SK-N-SH treated with all-trans-retinoic acid at 6 μM for 48 hours (cell line): ENCODE data around the gene ZNF785.

Source experiments
- ATAC-seq: fragments of 200-7000 bp; cut with Tn5 transposase; 3 replicates; pipeline ENCODE4 v1.9.1; 2020; ENCODE audit warnings: mild to moderate bottlenecking, moderate library complexity
- ARNTL ChIP-seq: fragments of 450-650 bp; formaldehyde crosslinking; IDR thresholded peaks from 2 replicates; pipeline ENCODE4 v1.5.0; 2020; ENCODE audit warnings: low read depth, mild to moderate bottlenecking, moderate library complexity, borderline replicate concordance
- BACH2 ChIP-seq: fragments of 250-450 bp; sonication (Bioruptor Pico); IDR thresholded peaks from 2 replicates; pipeline ENCODE4 v1.9.0; 2021; ENCODE audit warnings: mild to moderate bottlenecking, borderline replicate concordance
- CSDC2 ChIP-seq: fragments of 250-450 bp; sonication (Bioruptor Pico); IDR thresholded peaks from 2 replicates; pipeline ENCODE4 v1.5.0; 2020; ENCODE audit warnings: mild to moderate bottlenecking, moderate library complexity
- ESRRG ChIP-seq: fragments of 250-450 bp; sonication (Bioruptor Pico); IDR thresholded peaks from 2 replicates; pipeline ENCODE4 v1.6.1; 2021; ENCODE audit warnings: mild to moderate bottlenecking
- ISL1 ChIP-seq: fragments of 250-450 bp; sonication (Bioruptor Pico); IDR thresholded peaks from 2 replicates; pipeline ENCODE4 v2.1.2; 2022; ENCODE audit warnings: mild to moderate bottlenecking, moderate library complexity
- OSR1 ChIP-seq: fragments of 250-450 bp; sonication (Bioruptor Pico); IDR thresholded peaks from 2 replicates; pipeline ENCODE4 v1.8.0; 2022; ENCODE audit warnings: moderate library complexity, mild to moderate bottlenecking, inconsistent platforms
- PPARA ChIP-seq: fragments of 250-450 bp; sonication (Bioruptor Pico); IDR thresholded peaks from 2 replicates; pipeline ENCODE4 v1.5.0; 2020; ENCODE audit warnings: mild to moderate bottlenecking, borderline replicate concordance
- RARB ChIP-seq: fragments of 250-450 bp; sonication (Bioruptor Pico); IDR thresholded peaks from 2 replicates; pipeline ENCODE4 v1.8.0; 2021; ENCODE audit warnings: mild to moderate bottlenecking, moderate library complexity
- SNAI2 ChIP-seq: fragments of 250-450 bp; sonication (Bioruptor Pico); IDR thresholded peaks from 2 replicates; pipeline ENCODE4 v1.5.0; 2020; ENCODE audit warnings: mild to moderate bottlenecking, moderate library complexity
- TCF4 ChIP-seq: fragments of 250-450 bp; sonication (Bioruptor Pico); IDR thresholded peaks from 2 replicates; pipeline ENCODE4 v1.8.0; 2021; ENCODE audit warnings: mild to moderate bottlenecking, moderate library complexity, borderline replicate concordance
- TOX ChIP-seq: fragments of 250-450 bp; sonication (Bioruptor Pico); IDR thresholded peaks from 2 replicates; pipeline ENCODE4 v1.8.0; 2021; ENCODE audit warnings: mild to moderate bottlenecking, moderate library complexity, borderline replicate concordance
- ZFP3 ChIP-seq: fragments of 250-450 bp; sonication (Bioruptor Pico); IDR thresholded peaks from 2 replicates; pipeline ENCODE4 v1.5.0; 2020; ENCODE audit warnings: mild to moderate bottlenecking, moderate library complexity
- ZFP30 ChIP-seq: fragments of 450-650 bp; formaldehyde crosslinking; IDR thresholded peaks from 2 replicates; pipeline ENCODE4 v1.5.0; 2022; ENCODE audit warnings: mild to moderate bottlenecking, moderate library complexity
- ZNF565 ChIP-seq: fragments of 450-650 bp; formaldehyde crosslinking; conservative IDR thresholded peaks from 2 replicates; pipeline ENCODE4 v1.5.0; 2020; ENCODE audit warnings: low read depth, mild to moderate bottlenecking, moderate library complexity
- ZNF70 ChIP-seq: fragments of 450-650 bp; formaldehyde crosslinking; IDR thresholded peaks from 2 replicates; pipeline ENCODE4 v1.5.0; 2020; ENCODE audit warnings: mild to moderate bottlenecking, moderate library complexity
- ZNF8 ChIP-seq: fragments of 450-650 bp; formaldehyde crosslinking; IDR thresholded peaks from 2 replicates; pipeline ENCODE4 v1.5.0; 2020; ENCODE audit warnings: mild to moderate bottlenecking, moderate library complexity
- TF ChIP-seq, protein P1 (sequence below): fragments of 250-450 bp; sonication (Bioruptor Pico); IDR thresholded peaks from 2 replicates; pipeline ENCODE4 v1.8.0; 2021; ENCODE audit warnings: low read depth, mild to moderate bottlenecking, moderate library complexity, borderline replicate concordance
- TF ChIP-seq, protein P2 (sequence below): fragments of 250-450 bp; sonication (Bioruptor Pico); IDR thresholded peaks from 2 replicates; pipeline ENCODE4 v1.5.0; 2020; ENCODE audit warnings: mild to moderate bottlenecking, moderate library complexity
- TF ChIP-seq, protein P3 (sequence below): fragments of 250-450 bp; sonication (Bioruptor Pico); IDR thresholded peaks from 2 replicates; pipeline ENCODE4 v1.5.1; 2020; ENCODE audit warnings: low read depth, mild to moderate bottlenecking, moderate library complexity
- TF ChIP-seq, protein P4 (sequence below): fragments of 250-450 bp; sonication (Bioruptor Pico); IDR thresholded peaks from 2 replicates; pipeline ENCODE4 v1.8.0; 2020; ENCODE audit warnings: mild to moderate bottlenecking, moderate library complexity, borderline replicate concordance

Gene ZNF785

DNA sequence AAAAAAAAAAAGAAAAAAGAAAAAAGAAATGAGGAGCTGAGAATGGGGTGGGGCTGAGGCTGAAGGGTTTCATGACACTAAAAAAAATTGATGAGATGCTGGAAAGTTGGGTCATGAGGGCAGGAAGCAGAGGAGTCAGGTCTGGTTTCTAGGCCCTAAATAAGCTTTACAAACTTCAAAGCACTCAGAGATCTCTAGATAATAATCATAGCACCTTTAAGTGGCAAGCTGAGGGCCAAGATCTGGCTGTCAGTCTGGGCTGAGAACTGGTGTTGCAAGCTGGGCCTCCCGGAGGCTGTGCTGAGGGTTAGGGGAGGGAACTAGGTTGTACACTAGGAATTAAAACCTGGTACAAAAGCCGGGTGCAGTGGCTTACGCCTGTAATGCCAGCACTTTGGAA is 33.7 kb downstream of the ZNF785 start:
- ATAC-seq, result no peak
- TF ChIP-seq TCF4 (CRISPR knock-in tag) (no peak), ZFP30 (CRISPR knock-in tag) (no peak), ARNTL (no peak), TOX (CRISPR knock-in tag) (no peak), ISL1 (no peak), PPARA (CRISPR knock-in tag) (no peak), BACH2 (no peak), ZNF565 (CRISPR knock-in tag) (no peak)
- TF ChIP-seq, protein P1, sequence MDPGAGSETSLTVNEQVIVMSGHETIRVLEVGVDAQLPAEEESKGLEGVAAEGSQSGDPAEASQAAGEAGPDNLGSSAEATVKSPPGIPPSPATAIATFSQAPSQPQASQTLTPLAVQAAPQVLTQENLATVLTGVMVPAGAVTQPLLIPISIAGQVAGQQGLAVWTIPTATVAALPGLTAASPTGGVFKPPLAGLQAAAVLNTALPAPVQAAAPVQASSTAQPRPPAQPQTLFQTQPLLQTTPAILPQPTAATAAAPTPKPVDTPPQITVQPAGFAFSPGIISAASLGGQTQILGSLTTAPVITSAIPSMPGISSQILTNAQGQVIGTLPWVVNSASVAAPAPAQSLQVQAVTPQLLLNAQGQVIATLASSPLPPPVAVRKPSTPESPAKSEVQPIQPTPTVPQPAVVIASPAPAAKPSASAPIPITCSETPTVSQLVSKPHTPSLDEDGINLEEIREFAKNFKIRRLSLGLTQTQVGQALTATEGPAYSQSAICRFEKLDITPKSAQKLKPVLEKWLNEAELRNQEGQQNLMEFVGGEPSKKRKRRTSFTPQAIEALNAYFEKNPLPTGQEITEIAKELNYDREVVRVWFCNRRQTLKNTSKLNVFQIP, result no peak
- TF ChIP-seq, protein P2, sequence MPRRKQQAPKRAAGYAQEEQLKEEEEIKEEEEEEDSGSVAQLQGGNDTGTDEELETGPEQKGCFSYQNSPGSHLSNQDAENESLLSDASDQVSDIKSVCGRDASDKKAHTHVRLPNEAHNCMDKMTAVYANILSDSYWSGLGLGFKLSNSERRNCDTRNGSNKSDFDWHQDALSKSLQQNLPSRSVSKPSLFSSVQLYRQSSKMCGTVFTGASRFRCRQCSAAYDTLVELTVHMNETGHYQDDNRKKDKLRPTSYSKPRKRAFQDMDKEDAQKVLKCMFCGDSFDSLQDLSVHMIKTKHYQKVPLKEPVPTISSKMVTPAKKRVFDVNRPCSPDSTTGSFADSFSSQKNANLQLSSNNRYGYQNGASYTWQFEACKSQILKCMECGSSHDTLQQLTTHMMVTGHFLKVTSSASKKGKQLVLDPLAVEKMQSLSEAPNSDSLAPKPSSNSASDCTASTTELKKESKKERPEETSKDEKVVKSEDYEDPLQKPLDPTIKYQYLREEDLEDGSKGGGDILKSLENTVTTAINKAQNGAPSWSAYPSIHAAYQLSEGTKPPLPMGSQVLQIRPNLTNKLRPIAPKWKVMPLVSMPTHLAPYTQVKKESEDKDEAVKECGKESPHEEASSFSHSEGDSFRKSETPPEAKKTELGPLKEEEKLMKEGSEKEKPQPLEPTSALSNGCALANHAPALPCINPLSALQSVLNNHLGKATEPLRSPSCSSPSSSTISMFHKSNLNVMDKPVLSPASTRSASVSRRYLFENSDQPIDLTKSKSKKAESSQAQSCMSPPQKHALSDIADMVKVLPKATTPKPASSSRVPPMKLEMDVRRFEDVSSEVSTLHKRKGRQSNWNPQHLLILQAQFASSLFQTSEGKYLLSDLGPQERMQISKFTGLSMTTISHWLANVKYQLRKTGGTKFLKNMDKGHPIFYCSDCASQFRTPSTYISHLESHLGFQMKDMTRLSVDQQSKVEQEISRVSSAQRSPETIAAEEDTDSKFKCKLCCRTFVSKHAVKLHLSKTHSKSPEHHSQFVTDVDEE, result no peak

DNA sequence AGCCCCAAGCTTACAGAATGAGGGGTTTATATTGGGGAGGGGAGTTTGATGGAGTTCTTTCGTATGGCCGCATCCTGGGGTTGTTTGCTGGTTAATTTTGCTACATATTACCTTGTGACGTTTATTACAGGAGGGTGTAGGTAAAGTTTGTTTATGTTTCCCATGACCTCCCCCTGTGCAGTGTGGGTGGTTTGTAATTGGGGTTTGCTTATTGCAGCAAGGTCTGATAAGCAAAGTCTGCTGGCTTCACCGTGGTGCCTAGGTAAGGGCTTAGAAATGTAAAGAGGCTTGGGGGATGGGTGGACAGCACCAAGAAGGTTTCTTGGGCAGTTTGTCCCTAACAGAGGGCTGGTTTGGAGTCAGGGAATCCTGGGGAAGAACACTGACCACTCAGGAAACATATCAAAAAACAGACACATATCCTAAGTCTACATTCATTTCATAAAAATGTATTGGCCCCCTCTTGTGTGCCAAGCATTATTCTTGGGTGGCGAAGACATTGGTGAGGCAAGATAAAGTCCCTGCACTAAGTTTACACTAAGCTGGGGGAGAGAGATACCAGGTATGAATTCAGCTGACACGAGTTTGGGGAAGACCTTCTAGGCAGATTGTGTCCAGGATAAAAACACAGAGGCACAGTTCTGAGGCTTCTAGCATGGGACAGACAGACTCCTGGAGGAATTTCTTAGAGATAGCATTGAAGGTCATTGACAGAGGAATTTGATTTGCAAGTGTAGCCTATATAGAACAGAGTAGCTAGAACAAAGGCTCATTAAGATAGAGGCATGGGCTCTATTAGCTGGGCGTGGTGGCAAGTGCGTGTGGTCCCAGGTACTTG is 36.9 kb downstream of the ZNF785 start:
- no peak for TF ChIP-seq ARNTL
- TF ChIP-seq ESRRG (CRISPR knock-in tag), result no peak
- no peak for TF ChIP-seq RARB (CRISPR knock-in tag)
- TF ChIP-seq, protein P1, result no peak
- TF ChIP-seq CSDC2 (CRISPR knock-in tag), result no peak
- no peak for TF ChIP-seq ZNF70 (CRISPR knock-in tag)
- no peak for TF ChIP-seq OSR1 (CRISPR knock-in tag)
- no peak for TF ChIP-seq SNAI2
- TF ChIP-seq ZNF8 (CRISPR knock-in tag), result no peak
- TF ChIP-seq, protein P3, sequence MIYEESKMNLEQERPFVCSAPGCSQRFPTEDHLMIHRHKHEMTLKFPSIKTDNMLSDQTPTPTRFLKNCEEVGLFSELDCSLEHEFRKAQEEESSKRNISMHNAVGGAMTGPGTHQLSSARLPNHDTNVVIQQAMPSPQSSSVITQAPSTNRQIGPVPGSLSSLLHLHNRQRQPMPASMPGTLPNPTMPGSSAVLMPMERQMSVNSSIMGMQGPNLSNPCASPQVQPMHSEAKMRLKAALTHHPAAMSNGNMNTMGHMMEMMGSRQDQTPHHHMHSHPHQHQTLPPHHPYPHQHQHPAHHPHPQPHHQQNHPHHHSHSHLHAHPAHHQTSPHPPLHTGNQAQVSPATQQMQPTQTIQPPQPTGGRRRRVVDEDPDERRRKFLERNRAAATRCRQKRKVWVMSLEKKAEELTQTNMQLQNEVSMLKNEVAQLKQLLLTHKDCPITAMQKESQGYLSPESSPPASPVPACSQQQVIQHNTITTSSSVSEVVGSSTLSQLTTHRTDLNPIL (CRISPR knock-in tag), result no peak
- no peak for TF ChIP-seq ISL1
- TF ChIP-seq ZFP3 (CRISPR knock-in tag), result no peak
- TF ChIP-seq, protein P2, result no peak
- TF ChIP-seq, protein P4, sequence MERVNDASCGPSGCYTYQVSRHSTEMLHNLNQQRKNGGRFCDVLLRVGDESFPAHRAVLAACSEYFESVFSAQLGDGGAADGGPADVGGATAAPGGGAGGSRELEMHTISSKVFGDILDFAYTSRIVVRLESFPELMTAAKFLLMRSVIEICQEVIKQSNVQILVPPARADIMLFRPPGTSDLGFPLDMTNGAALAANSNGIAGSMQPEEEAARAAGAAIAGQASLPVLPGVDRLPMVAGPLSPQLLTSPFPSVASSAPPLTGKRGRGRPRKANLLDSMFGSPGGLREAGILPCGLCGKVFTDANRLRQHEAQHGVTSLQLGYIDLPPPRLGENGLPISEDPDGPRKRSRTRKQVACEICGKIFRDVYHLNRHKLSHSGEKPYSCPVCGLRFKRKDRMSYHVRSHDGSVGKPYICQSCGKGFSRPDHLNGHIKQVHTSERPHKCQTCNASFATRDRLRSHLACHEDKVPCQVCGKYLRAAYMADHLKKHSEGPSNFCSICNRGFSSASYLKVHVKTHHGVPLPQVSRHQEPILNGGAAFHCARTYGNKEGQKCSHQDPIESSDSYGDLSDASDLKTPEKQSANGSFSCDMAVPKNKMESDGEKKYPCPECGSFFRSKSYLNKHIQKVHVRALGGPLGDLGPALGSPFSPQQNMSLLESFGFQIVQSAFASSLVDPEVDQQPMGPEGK (CRISPR knock-in tag), result no peak
- ATAC-seq, result no peak; the same call in 2 of the 3 replicates
